LoVo (cell line): ENCODE data around the gene AP3S2.
"Not testable (repeated sequence)": the region's sequence is repeated elsewhere in the genome, so short reads cannot be mapped to it uniquely, and the experiment has no call there.

Source experiments
- DNase-seq: peaks from one replicate; pipeline ENCODE4 v3.0.0-alpha.2; 2016; ENCODE audit warnings: low spot score

Gene AP3S2

DNA sequence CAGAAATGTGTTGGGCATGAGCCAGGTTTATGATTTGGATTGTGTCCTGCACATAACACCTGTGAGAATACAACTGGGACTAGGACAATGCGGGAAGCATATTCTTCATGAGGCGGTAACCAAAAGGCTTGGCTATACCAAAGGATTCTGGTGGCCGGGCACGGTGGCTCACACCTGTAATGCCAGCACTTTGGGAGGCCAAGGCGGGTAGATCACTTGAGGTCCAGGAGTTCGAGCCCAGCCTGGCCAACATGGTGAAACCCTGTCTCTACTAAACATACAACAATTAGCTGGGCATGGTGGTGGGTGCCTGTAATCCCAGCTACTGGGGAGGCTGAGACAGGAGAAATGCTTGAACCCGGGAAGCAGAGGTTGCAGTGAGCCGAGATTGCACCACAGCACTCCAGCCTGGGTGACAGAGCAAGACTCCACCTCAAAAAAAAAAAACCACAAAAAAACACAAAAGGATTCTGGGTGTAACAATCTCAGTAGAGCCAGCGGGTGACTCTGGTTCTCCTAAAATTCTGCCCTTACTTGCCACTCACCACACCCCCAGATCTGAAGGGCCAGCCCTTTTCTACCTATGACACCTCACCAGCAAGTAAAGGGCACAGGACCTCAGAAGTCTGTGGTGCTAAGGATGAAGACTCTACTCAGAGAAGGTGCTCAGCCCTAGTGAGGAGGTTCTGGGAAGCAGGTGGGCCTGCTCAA lies 59.2 kb downstream of the AP3S2 start:
- DNase-seq: not testable (repeated sequence)

- DNase-seq: no peak
These were observed 59.8 kb downstream of the AP3S2 start for GRCh38 chr15:89833966-89834365.

DNA sequence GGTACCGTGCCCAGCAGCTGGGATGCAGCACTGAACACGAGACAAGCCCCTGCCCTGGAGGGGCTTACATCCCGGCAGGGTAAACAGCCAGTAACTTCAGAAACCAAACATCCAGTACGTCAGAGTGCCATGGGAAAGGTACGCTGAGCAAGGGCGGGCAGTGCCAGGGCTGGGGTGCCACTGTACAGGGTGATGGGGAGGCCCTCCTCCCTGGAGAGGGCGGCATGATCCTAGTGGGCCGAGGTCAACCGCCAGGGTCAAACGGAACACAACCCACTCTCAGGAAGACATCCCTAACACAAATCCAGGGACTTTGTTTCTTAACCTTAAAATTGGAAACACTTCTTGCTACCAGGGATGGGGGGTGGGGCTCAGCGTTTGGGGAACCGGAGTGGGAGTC lies 63.2 kb downstream of the AP3S2 start:
- DNase-seq: no peak

DNA sequence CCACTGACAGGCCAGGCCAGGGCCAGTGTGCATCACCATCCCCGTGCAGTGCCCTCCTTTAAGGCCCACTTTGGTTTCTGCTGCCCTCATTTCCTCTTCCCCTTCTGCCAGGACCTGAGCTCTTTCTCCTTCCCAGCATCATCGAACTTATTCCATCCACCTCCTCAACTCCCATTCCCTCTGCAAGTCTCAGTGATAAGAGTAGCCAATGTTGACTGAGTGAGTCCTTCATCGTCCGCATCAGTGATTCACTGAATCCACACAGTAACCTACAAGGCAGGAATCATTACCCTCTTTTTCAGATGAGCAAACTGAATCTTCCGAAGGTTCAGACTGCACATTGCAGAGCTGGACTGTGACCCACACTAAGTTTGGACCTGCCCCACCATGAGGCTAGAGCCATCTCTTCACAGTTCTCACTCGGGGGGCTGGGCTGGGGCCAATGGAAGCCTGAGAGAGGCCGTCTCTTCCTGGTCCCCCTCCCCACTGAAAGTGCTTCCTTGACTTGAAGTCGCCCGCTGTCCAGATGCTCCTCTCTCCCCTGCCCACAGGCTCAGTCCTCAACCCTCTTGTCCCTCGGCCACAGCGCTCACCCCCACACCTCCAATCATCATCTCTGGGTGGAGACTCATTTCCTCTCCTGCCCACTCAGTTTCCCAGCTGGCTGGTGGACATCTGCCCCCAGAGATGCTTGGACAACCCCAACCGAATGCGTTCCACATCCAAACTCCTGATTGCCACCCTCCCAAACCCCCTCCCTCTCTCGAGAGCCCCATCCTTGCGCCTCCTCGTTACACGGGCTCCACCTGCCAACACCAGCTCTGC lies 64.0 kb downstream of the AP3S2 start:
- no peak for DNase-seq

- DNase-seq: no peak
These were observed 64.6 kb downstream of the AP3S2 start for GRCh38 chr15:89829161-89829560.

DNA sequence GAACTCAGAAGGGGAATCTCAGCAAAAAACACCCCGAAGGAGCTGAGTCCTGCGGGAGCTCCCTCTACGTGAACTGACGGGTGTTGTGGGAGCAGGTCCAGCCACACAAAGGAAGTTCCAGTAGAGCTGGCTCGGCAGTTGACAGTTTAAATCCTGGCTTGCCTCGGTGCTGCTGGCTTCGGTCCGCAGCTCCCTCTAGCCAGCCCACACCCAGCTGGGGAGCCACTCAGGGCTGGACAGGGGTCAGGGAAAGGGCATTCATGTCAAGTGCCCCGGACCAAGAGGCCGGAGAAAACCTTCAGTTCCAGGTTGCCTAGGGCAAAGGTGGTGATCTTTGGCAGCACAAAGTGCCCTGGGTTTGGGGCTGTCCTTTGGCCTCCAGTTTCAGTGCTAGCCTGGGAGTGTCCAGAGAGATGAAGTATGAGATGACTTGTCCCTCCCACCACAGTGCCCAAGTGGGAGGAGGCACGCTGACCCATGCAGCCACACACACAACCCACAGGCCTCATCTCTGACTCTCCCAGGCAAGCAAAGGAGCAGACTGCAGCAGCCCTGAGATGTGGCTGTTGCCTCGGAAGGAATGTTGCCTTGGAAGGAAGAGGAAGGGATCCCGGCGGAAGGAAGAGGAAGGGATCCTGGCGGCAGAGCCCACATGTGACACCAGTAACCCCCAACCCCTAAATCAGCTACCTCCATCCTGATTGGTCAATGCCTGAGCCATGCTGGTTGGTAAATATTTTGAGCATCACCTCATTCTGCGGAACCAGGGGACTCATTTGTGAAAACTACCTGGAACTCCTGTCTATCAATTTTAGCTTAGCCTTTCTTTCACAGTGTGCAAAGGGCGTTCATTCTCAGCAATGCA lies 65.3 kb downstream of the AP3S2 start:
- DNase-seq: no peak

GRCh38 chr15:89827829-89828228 lies 66.0 kb downstream of the AP3S2 start:
- DNase-seq: no peak

GRCh38 chr15:89826671-89827655 lies 66.8 kb downstream of the AP3S2 start:
- no peak for DNase-seq

DNA sequence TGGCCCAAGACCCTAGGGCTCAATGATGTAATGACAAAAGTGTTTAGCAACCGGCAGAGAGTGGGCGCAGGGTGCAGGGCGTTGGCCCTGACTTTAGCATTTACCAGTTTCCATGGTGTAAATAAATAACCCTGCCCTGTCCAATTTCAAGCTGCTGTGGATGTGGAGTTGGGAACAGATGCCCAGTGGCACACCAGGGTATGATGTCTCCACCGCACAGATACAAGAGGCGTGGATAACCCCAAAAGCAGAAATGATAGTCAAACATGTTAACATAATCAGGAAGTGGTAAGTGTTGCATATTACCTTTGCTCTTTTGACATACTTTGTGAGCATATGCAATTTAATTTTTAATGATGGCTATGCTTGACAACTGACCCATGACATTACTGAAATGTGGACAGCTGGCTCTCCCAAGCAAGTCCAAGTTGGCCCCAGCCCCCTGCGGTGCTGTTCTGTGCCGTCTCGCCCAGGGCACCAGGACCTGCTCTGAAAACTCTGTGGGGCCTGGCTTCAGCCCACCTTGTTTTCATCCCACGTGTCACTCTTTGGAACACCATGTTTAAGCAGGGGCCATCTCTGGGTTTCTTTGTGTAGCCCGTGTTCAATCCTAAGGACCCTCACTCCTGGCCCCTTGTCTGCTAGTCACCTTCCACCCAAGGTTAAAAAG lies 68.4 kb downstream of the AP3S2 start:
- DNase-seq: no peak

DNA sequence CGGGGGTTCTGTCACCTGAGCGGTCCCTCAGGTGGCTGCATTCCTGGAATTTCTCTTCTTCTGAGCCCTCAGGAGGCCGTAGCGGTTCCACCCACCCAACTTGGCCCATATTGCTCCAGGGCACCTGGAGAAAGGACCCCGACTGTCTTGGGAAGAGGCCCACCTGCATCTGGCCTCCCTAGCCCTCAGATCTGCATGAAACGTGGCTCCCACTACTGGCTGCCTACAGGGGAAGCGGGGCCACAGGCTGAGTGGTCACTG lies 69.3 kb downstream of the AP3S2 start:
- no peak for DNase-seq

DNA sequence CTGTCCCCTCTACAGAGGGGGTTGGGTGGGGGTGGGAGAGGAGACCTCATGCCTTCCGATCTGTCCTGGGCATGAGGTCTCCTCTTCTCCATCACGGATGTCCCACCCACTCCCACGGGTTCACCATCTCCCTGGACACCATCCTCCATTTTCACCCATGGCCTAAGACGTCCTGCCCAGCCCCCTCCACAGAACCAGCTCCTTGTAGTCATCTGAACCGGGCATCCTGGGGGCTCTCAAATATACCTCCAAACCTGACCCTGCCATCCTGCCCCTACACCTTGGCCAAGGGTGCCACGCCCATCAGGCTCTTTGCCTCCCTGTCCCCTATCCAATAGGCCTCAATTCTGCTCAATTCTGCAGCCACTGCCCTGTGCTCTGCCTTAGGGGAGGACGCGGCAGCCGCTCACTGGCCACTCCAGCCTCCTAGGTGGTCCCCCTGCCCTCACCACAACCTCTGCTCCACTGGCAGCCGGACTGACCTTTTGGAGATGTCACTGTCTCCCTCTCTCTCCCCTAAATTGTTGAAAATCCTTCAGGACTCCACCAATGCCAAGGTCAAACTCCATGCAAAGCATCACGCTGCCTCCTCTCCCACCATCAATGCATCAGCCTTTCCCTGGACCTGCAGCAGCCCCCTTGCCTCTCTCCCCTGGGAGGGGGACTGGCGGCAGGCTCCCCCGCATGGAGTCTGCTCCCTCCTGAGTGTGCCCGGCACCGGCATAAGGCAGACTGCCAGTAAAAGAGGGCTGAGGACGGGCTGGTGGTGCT lies 69.8 kb downstream of the AP3S2 start:
- DNase-seq: no peak

GRCh38 chr15:89822951-89823711 lies 70.7 kb downstream of the AP3S2 start:
- no peak for DNase-seq

DNA sequence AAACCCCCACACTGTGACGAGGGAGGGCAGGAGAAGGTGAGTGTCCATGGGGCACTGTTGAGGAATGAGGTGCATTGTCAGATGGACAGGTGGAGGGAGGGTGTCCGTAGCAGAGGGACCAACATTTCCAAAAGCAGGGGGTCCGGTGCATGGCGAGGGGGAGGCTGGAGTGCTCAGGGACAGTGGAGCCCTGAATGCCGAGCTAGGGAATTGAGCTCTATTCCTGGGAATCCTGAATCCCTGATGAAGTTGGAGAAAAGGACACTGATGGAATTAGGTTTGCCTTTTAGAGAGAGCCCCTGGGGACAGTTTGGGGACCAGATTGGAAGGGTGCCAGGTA lies 71.2 kb downstream of the AP3S2 start:
- no peak for DNase-seq

- DNase-seq: no peak
These were observed 71.8 kb downstream of the AP3S2 start for GRCh38 chr15:89822026-89822425.

DNA sequence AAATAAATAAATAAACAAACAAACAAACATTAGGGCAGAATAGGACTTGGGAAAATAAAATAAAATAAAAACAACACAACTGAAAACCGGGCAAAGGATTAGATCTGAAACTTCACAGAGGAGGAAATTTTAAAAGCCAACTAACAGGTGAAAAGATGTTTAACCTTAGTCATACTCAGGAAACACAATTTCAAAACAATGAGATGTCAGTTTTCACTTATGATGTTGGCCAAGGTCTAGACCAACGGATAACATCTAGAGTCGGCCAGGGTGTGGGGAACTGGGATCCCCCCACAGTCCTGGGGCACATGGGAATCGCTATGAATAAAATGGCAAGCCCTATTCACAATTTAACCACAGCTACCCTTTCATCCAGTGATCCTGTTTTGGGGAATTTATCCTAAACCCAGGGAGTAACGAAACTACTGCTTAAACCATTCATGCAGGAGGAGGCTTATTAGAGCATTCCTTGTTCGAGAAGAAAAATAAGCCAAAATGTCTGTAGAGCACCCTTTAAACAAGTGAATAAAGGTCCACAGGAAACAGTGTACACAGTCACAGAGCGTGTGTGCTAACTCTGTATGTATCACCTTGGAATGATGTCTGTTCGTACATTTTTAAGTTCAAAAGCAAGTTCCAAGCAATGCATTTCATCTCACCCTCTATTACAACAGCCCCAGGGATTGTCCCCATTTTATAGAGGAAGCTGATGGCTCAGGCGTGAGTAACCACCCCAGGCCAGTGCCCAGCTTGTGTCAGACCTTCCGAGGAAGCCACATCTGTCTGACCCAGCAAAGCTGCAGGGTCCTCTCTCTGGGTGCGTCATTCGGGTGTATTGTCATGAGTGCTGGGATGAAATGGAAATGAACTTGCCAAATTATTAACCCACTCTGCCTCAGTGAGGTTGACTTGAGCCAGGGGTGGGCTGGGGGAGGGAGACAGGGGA lies 72.9 kb downstream of the AP3S2 start:
- no peak for DNase-seq

- DNase-seq: no peak
These were observed 75.5 kb downstream of the AP3S2 start for GRCh38 chr15:89818287-89818686.

GRCh38 chr15:89817701-89818280 lies 76.0 kb downstream of the AP3S2 start:
- no peak for DNase-seq

DNA sequence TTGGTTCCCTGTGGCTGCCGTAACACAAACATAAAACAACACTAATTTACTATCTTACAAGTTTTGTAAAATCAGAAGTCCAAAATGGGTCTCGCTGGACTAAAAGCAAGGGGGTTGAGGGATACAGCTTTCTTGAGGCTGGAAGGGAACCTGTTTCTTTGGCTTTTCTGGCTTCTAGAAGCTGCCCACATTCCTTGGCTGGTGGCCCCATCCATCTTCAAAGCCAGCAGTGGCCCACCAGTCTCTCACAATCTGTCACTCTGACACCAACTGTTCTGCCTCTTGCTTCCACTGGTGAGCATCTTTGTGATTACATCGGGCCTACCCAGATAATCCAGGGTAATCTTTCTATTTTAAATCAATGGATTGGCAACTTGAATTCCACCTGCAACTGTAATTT lies 78.0 kb downstream of the AP3S2 start:
- DNase-seq: no peak
